GM18526 (cell line): Measurements from ENCODE around the gene C9orf50.

Experiments
- POLR2A ChIP-seq: IDR thresholded peaks from 3 replicates; pipeline ENCODE4 v1.6.1; 2011; ENCODE audit not compliant: insufficient read length; ENCODE audit errors: extremely low read depth

Gene C9orf50

GRCh38 chr9:129597355-129598088, 23.4 kb downstream of the C9orf50 start:
- TF ChIP-seq POLR2A, result no peak

GRCh38 chr9:129596541-129597331, 24.2 kb downstream of the C9orf50 start:
- no peak for TF ChIP-seq POLR2A

- no peak for TF ChIP-seq POLR2A
Observed at GRCh38 chr9:129595903-129596540, 24.9 kb downstream of the C9orf50 start.

- TF ChIP-seq POLR2A, result no peak
Observed at GRCh38 chr9:129595311-129595741, 25.6 kb downstream of the C9orf50 start.

GRCh38 chr9:129594632-129595031, 26.3 kb downstream of the C9orf50 start:
- TF ChIP-seq POLR2A, result no peak

- no peak for TF ChIP-seq POLR2A
Observed at GRCh38 chr9:129591916-129592315, 29.0 kb downstream of the C9orf50 start.

GRCh38 chr9:129590466-129590865, 30.4 kb downstream of the C9orf50 start:
- no peak for TF ChIP-seq POLR2A

- TF ChIP-seq POLR2A, result no peak
Observed at GRCh38 chr9:129587487-129588262, 33.2 kb downstream of the C9orf50 start.

GRCh38 chr9:129586685-129587084, 34.2 kb downstream of the C9orf50 start:
- no peak for TF ChIP-seq POLR2A

GRCh38 chr9:129586245-129586644, 34.7 kb downstream of the C9orf50 start:
- TF ChIP-seq POLR2A, result no peak

GRCh38 chr9:129585352-129585751, 35.5 kb downstream of the C9orf50 start:
- TF ChIP-seq POLR2A, result no peak

GRCh38 chr9:129584136-129584535, 36.8 kb downstream of the C9orf50 start:
- TF ChIP-seq POLR2A, result no peak

GRCh38 chr9:129583308-129584038, 37.4 kb downstream of the C9orf50 start:
- no peak for TF ChIP-seq POLR2A

GRCh38 chr9:129582855-129583254, 38.0 kb downstream of the C9orf50 start:
- TF ChIP-seq POLR2A, result no peak
